GM12878 (cell line): ENCODE results near the gene FAM53B. TPM values are rescaled to one million over a fixed set of nuclear protein-coding genes. Genes with fewer than 3 reads are reported as not detected.

Source experiments
- EZH2 ChIP-seq: IDR thresholded peaks from 2 replicates; pipeline ENCODE4 v1.6.1; 2012; ENCODE audit warnings: low read depth, mild to moderate bottlenecking, control low read depth, inconsistent platforms, low read length, borderline replicate concordance; ENCODE audit not compliant: control insufficient read depth
- FOXK2 ChIP-seq: fragments of 450-650 bp; IDR thresholded peaks from 2 replicates; pipeline ENCODE4 v1.6.1; 2017; ENCODE audit warnings: mild to moderate bottlenecking, moderate library complexity
- ZBTB33 ChIP-seq: fragments of 450-650 bp; IDR thresholded peaks from 2 replicates; pipeline ENCODE4 v1.6.1; 2017; ENCODE audit warnings: mild to moderate bottlenecking
- ZBTB40 ChIP-seq: fragments of 450-650 bp; IDR thresholded peaks from 2 replicates; pipeline ENCODE4 v1.6.1; 2016; ENCODE audit warnings: mild to moderate bottlenecking, moderate library complexity, borderline replicate concordance
- ZZZ3 ChIP-seq: IDR thresholded peaks from 2 replicates; pipeline ENCODE4 v1.6.1; 2011; ENCODE audit warnings: low read depth; ENCODE audit not compliant: control insufficient read depth, insufficient read length
- polyA plus RNA-seq, 11 experiments: library from polyadenylated mRNA; depleted of rRNA in 4 of 11; unstranded in 6 of 11; stranded (reverse) in 5 of 11; fragments of >200 nt; fragmentation: Nextera tagmentation in 4 of 11; fragmentation: Illumina TruSeq in 1 of 11; extraction: Ambion mirVana in 4 of 11; extraction: Trizol in 1 of 11; gene quantifications; 1 replicate in 1 of 11; 2 replicates in 10 of 11; pipeline versions ENCODE4 v1.2.1 to v1.2.3, GENCODE V29; 2011 to 2016; ENCODE audit warnings: inconsistent platforms in 2 of 11, missing spikeins in 2 of 11, low read depth in 1 of 11
- total RNA-seq, 4 experiments: library from RNA; depleted of rRNA in 3 of 4; stranded (reverse); fragments of >200 nt in 3 of 4; fragmentation: Illumina TruSeq in 1 of 4; extraction: Trizol in 1 of 4; gene quantifications; 2 replicates each; pipeline versions ENCODE4 v1.2.1 to v1.2.3, GENCODE V29; 2013 to 2021

FAM53B gene
- total and polyA plus RNA-seq, 10 of the 15 experiments (the other 5 are each of a cell fraction or from before 2014, with no cell fraction given) = 0.05 to 26.3 (median 8.1) TPM

GRCh38 chr10:124651402-124651891 lies 92.7 kb downstream of the FAM53B start (continued):
- TF ChIP-seq ZBTB33 (no peak), ZZZ3 (no peak), EZH2 (no peak), FOXK2 (no peak), ZBTB40 (no peak)
